ENCODE data around the gene SP2.

DNA sequence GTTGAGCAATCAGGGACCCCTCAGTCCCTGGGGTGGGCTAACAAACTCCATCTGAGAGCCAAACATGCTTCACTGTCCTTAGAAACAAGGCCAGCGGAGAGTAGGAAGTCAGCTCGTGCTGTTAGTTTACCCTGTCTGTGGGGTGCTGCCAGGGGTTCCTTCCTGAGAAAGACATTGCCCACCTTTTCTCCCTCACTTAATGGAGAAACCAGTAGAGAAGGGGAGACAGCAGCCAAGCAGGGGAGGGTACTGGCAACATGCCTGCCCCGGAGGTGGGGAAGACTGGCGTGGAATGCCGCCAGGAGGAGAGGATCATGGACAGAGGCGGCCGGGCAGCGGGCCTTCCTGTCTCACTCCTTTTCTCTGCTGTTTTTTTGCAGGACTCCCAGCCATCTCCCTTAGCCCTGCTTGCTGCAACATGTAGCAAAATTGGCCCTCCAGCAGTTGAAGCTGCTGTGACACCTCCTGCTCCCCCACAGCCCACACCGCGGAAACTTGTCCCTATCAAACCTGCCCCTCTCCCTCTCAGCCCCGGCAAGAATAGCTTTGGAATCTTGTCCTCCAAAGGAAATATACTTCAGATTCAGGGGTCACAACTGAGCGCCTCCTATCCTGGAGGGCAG, 19.9 kb downstream of the SP2 start:
- TF ChIP-seq, protein P1, sequence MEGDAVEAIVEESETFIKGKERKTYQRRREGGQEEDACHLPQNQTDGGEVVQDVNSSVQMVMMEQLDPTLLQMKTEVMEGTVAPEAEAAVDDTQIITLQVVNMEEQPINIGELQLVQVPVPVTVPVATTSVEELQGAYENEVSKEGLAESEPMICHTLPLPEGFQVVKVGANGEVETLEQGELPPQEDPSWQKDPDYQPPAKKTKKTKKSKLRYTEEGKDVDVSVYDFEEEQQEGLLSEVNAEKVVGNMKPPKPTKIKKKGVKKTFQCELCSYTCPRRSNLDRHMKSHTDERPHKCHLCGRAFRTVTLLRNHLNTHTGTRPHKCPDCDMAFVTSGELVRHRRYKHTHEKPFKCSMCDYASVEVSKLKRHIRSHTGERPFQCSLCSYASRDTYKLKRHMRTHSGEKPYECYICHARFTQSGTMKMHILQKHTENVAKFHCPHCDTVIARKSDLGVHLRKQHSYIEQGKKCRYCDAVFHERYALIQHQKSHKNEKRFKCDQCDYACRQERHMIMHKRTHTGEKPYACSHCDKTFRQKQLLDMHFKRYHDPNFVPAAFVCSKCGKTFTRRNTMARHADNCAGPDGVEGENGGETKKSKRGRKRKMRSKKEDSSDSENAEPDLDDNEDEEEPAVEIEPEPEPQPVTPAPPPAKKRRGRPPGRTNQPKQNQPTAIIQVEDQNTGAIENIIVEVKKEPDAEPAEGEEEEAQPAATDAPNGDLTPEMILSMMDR (IDR thresholded peaks at IDR 0.05), result no peak
- TF ChIP-seq POLR2A (IDR thresholded peaks at IDR 0.05), result no peak

Data from upper lobe of left lung (tissue), 4 donors.